Endometrial microvascular endothelial cells (primary cell): ENCODE results near the gene PDIA5. TPM values are rescaled to one million over a fixed set of nuclear protein-coding genes. Genes with fewer than 3 reads are reported as not detected.

Experiments used
- in situ Hi-C: cut with HindIII; loops from 2 replicates; pipeline ENCODE4 v1.10.0; 2017; ENCODE audit warnings: low sequenced_read_pairs, low pct_unique_long_range_greater_than_20kb; ENCODE audit errors: inconsistent ontology term
- total RNA-seq: library from RNA; depleted of rRNA; stranded (reverse); fragments of >200 nt; gene quantifications from one replicate; pipeline ENCODE4 v1.2.3, GENCODE V29; 2015; ENCODE audit errors: inconsistent ontology term

The PDIA5 gene
- total RNA-seq, 1 donor from 2014 or later = 66.1 TPM

DNA sequence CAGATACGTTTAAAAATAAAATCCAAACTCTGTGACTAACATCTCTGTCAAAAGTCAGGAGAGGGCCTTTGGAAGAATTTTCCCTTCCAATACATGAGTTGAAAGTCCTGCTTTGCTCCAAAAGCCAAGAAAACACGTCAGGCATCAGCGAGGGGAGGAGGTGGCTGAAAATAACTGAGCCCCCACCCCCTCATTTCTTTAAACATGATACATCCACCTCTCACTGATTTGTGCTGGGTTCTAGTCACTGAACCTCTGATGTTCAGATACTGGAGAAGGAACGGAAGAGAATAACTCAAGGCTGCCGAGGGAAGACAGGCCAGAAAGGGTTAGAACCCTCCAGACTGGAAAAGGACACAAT is 29.8 kb upstream of the PDIA5 start:
- in situ Hi-C loops = no loop called here

DNA sequence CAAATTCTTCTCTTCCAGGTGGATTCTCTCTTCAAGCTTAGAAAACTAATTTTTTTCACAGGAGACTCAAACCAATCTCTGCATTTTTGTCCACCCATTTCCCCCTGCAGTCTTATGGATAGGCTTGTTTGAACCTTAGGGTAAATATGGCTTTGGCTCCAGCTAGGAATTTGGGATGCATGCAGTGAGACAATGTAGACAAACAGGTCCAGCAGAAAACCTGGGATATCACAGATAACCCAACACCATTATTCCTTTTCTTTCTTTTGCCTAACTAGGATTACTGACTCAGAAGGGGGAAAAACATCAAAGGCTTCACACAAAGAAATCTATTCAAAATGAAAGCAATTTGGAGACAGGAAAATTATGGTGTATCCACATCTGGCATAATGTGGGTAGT is 28.1 kb upstream of the PDIA5 start:
- in situ Hi-C loops = no loop called here

DNA sequence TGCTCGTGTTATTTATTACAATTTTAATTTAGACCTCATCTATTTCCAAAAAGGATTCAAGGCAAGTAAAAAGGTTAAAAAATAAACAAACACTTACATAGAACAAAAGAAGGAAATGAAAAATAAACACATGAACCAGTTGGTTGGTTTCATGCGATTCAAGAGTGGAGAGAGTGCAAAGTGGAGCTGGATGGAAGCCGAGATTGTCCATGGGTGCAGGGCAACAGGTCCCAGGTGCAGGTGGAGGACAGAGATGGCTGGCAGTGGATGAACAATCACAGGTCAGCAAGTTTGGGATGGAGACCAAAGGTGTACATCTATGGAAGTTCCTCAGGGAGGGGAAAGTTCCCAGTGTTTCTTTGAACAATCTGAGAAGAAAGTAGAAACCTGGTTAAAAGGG is 27.6 kb upstream of the PDIA5 start:
- in situ Hi-C loops = no loop called here

DNA sequence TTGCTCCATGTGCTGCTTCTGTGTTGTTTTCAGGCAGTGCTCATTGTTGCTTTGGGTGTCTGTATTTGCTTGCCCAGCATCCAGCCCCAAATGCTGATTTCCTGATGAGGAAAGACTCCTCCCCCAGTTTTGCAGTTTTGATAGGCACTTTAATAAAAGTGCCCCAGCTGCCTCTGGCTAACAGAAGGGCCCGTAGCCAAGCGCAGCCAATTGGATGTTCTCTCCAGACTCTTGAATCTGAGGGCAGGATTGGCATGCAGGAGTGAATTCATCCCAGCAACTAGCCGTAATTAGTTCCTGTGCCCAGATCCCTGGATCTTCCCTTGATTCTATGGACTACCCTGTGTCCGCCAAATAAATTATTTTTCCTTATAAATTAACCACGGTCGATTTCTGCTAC is 24.4 kb upstream of the PDIA5 start:
- in situ Hi-C loops = no loop called here

DNA sequence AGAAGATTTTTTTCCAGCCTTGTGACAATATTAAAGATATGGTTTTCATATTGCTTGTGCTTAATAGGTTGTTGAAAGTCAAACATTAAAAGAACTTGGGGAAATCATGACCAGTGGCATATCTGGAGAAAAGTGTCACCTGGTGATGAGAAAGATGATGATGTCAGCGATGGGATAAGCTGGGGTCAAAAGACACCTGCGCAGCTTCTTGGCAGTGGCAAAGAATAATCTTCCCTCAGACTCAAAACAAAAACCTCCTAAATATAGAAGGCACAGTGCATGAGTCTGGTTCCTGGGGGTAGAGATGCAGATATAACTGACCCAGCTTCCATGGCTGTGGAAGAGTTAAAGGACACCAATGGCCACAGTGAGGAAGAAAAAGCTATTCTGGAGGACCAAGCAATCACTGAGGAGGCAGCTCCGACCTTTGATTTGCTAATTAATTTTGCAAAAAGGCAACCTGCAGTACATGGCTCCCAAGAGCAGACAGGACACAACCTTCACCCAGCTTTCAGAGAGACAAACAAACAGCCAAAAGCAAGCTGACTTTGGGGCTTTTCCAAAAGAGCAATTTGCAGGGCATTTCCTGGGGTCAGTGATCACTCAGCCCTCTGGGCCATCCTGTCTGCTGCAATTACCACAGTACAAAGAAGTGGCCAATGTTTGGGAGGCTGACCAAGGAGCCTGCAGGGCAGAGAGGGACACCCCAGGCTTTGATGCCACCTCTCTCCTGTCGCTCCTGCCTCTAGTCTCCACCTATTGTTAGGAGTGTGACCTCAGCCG is 21.7 kb upstream of the PDIA5 start:
- in situ Hi-C loops = no loop called here

DNA sequence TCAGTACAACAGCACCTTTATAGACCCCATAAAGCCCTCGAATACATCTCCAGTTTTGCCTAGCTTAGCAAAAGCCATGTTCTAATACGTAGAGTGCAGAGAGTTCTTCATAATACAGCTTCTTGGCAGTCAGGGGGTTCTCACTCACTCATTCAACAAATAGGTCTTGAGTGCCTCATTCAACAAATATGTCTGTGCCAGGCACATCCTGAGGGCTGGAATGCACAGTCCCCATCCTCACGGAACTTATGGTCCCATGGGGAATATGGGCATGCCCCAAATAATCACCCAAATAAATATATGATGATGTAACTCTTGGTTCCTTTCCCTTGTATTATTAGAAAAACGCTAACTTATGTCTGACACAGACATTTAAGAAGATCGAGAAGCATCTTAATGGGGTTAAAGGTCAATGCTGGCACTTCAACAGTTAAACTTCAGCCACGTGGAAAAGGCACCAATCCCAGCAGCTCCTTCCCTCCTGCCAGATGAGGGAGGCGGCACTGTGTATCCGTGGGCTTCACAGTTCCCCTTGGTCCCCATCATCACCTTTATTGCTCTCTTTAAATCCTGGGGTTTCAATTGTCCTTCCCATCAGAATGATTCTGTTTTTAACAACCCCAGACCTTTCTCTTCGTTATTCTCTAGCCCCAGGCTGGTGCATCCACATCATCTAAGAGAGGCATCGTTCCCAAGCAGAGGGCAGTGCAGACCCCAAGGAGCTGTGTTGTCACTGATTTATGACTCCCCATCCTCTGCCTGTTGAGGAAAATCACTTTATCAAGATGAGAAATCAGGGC is 20.4 kb upstream of the PDIA5 start:
- in situ Hi-C loops = no loop called here

DNA sequence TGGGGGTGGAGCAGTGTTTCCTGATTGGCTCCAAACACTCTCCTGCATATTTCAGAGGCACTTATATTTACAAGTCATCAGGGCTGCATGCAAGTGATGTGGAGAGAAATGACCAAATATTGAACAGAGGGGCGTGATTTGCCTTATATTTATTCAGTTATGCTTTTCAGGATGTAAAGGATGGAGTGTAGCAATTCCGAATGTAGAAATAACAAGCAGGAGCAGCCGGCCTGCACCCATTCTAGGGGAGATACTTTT is 19.8 kb upstream of the PDIA5 start:
- in situ Hi-C loops = no loop called here

DNA sequence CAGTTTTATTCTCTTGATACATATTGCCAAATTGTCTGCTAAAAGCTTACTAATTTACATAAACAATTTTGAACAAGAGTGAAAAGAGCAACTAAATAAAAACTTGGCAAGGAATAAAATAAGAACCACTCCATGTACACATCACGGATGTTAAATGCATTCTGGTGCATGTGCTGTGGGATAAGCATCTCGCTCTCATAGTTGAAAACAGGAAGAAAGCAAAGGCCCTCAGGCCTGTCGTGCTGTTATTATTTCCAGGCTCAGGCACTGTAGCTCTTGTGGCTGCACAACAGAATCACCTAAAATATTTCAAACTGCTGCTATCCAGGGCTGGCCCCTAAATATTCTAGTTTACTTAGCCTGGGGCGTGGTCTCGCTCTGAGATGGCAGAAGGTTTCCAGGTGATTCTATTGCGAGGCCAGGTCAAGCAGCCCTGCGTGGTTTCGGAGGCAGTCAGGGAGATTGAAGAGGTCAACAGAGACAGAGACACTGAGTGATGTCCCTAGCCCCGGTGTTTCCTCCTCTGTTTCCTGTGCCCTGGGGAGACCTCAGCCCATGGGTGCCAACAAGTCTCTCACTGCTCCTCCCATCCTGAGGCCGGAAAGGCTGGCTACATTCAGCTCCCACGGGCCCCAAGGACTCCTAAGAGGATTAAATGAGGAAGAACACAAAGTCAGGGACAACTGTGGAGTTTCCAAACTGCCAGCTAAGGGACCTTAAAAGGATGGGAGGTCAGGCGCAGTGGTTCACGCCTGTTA is 18.2 kb upstream of the PDIA5 start:
- in situ Hi-C loops = no loop called here

DNA sequence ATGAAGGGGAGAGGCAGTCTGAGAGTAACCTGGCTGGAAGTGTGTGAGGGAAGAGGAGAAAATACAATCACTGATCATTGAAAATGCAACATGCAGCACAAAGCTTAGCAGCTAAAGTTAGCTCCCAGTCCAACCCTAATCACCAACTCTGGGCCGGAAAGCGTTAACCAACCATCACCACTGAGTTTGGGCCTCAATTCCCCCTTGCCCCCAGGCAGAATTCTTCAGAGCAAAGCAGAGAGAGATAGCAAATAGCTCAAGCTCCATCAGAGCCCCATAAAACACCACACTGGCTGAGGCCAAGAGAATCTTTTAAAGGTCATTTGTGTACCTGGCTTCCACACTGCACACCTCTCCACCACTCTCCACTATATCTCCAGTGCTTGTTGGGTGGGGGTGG is 16.2 kb upstream of the PDIA5 start:
- in situ Hi-C loops = no loop called here

DNA sequence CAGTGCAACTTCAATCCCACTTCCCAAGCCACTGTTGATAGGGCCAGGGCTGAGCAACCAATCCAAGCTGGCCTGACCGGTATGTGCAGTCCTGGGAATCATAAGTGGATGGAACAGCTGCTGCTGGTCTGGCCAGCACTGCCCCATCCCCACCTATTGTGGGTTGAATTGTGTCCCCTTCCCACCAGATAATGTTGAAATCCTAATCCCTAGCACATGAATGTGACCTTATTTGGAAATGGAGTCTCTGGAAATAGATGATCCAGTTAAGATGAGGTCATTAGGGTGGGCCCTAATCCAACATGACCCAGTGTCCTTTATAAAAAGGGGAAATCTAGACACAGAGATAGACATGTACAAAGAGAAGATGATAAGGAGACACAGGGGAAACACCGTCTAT is 13.7 kb upstream of the PDIA5 start:
- in situ Hi-C loops = no loop called here

DNA sequence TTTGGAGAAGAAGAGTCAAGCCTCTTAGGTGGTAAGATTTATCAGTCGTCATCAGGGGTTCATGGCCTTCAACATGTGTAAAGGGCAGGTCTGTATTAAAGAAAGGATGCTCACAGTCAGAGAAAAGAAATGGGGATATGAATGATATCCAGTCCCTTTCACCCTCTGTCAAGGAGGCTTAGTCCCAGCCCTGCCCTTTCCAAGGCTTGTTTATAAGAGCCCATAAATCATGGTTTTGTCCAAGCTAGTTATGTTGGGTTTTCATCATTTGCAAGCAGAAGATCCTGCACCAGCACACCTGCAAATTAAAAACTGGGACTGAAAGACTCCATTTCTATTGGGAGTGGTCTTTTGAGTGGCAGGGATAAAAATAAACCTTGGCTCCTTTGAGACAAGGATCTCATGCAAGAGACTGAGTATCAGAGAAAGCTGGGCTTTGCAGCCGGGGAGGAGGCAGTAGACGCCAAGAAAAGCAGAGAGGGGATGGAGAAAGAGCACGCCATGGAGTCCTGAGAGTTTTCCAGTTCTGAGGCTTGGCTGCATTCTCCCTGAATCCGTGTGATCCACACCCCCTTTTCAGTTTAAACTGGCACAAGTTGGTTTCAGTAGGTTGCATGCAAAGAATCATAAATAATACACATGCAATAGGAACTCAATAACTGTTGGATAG is 12.6 kb upstream of the PDIA5 start:
- in situ Hi-C loops = no loop called here

DNA sequence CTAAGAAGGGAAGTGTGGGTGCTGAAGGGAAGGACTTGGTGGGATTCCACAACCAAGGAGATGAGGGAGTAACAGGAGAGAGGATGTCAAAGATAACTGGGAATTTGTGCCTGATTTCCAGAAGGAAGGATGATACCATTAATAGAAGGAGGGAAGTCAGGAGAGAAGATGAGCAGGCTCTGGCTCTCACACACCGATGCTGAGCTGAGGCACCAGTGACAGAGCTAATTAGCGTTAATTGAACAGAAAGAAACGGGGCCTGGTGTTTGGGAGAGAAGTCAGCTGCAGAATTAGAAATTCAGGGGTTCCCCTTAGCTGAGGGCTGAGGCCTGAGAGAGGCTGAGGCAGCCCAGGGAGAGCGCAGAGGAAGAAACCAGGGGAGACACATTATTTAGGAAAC is 11.9 kb upstream of the PDIA5 start:
- in situ Hi-C loops = no loop called here

DNA sequence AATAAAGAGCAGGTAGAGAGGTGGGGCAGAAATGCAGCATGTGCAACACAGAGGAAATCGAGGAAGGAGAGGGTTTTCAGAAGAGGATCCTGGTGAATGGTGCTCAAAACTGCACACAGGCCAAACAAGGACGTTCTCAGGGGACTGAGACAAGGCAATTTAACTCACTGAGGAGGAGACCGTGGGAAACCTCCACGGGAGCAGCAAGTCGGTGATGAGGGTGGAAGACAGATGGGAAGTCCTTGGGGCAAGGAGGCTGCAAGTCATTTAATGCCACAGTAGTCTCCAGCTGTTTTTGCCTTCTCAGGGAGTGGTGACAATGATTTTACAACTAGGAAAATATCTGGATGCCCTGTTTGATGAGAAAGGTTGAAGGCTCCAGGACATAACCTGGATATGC is 11.5 kb upstream of the PDIA5 start:
- in situ Hi-C loops = no loop called here

DNA sequence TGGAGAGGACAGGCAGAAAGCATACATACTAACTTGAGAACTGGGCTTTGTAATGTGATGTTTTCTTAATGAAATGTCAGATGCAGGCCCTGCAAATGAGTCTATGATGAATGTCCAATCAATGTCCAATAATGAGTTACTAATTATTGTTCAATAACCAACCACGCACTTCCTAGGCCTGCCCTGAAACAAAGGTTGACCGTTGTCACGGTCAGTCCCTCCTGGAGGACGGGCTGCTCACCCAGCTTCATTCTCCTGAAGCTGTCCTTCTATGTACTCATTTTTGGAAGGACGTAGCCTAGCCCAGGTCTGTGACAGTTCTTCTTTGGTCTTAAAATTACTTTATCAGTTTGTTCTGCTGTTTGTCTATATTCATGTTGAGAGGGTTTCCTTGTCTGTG is 8.3 kb upstream of the PDIA5 start:
- in situ Hi-C loops = no loop called here

DNA sequence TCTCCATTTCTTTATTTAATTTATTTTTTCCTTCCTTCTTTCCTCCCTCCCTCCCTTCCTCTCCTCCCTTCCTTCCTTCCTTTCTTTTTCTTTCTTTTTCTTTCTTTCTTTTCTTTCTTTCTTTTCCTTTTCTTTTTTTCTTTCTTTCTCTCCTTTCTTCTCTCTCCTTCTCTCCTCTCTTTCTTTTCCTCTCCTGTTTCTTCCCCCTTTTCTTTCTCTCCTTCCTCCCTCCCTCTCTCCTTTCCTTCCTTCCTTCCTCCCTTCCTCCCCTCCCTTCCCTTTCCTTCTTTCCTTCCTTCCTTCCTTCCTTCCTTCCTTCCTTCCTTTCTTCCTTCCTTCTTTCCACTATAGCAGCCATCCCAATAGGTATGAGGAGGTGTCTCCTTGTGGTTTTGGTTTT is 6.8 kb upstream of the PDIA5 start:
- in situ Hi-C loops = no loop called here

DNA sequence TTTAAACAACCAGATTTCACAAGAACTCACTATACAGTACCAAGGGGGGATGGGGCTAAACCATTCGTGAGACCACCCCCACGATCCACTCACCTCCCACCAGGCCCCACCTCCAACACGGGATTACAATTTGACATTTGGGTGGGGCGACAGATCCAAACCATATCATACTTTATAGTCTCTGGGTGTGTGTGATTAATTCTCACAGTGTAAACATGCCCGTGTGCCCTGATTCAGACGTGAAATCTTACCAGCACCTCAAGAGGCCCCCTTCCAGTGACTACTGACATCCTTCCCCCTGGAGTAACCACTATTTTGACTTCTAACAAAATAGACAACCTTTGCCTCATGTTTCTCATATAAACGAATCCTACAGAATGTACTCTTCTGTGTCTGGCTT is 5.0 kb upstream of the PDIA5 start:
- in situ Hi-C loops = no loop called here

DNA sequence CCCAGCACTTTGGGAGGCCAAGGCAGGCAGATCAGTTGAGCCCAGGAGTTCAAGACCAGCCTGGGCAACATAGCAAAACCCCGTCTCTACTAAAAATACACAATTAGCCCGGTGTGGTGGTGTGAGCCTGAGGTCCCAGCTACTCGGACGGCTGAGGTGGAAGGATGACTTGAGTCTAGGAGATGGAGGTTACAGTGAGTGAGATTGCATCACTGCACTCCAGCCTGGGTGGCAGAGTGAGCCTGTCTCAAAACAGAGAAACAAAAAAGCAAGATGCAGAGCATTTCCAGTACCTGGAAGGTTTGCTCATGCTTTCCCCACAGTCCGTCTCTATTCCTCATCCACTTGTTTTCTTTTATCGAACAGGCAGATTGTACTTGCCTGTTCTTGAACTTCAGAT is 3.8 kb upstream of the PDIA5 start:
- in situ Hi-C loops = no loop called here

DNA sequence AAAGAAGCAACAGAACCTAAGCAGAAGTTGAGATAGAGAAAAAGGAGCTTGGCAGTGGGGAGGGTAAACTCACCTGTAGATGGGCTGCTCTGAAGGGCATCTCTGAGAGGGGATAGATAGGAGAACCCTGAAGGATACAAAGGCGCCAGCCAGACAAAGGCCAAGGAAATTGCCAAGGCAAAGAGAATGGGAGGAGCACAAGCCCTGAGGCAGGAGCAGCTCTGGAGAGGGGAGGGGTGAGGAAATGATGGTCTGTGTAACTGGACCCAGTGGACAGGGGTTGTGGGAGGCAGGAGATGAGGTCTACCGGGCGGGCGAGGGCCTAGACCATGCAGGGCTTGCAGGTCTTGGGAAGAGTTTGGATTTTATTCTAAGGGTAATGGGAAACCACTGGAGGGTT is 2.3 kb upstream of the PDIA5 start:
- in situ Hi-C loops = no loop called here

DNA sequence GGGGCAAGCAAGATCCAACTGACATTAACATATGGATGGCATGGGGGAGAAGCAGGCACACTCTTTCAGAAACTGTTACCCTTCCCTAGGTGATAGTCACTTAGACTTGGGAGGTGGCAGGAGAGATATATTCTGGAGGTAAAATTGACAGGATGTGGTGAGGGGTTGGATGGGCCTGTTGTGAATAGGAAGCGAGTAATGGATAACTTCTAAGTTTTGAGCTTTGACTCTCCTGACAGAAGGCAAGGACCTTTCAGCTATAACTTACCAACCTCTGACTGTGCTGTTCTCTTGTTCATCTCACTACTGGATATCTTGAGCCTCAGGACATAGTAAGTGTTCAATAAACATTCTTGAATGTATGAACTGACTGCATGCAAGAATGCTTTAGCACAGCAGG is 1.9 kb upstream of the PDIA5 start:
- in situ Hi-C loops = no loop called here

DNA sequence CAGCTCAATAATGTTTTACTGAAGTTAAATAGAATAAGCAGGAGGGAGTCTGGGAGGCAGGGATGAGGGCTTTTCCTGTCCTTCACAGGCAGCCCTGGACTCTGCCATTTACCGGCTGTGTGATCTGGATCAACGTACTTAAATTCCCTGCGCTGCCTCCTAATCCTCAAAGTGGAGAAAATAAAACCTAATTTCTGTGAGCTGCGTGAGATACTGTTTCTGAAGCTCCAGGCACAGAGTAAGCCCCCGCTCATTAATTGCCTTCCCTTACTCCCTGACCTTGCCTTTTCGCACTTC is 278 bp upstream of the PDIA5 start:
- in situ Hi-C loops = no loop called here
